Tibial artery (tissue), 4 donors: ENCODE data around the gene CA12.
"Not testable (repeated sequence)": the region's sequence is repeated elsewhere in the genome, so short reads cannot be mapped to it uniquely, and the experiment has no call there.

Source experiments
- DNase-seq, 2 donors: peaks; one replicate each; pipeline ENCODE4 v3.0.0-alpha.2; 2019
- H3K27ac ChIP-seq, 2 donors: fragments of 200-600 bp; sonication (generic) in 1 of 2; 1 replicate in 1 of 2; 2 replicates in 1 of 2; pipeline ENCODE4 v1.5.1; 2018 to 2019; ENCODE audit warnings: mild to moderate bottlenecking in 1 of 2
- H3K27me3 ChIP-seq, 2 donors: fragments of 200-600 bp; sonication (generic) in 1 of 2; one replicate each; pipeline versions ENCODE4 v1.5.1 to v1.6.0; 2016 to 2019
- H3K36me3 ChIP-seq, 3 donors: fragments of 200-600 bp; sonication (generic) in 2 of 3; one replicate each; pipeline ENCODE4 v1.5.1; 2016 to 2019; ENCODE audit warnings: mild to moderate bottlenecking in 2 of 3
- H3K4me1 ChIP-seq, 4 donors: fragments of 200-600 bp; sonication (generic) in 2 of 4; 1 replicate in 3 of 4; 2 replicates in 1 of 4; pipeline ENCODE4 v1.5.1; 2016 to 2019
- H3K4me3 ChIP-seq, 2 donors: fragments of 200-600 bp; sonication (generic) in 1 of 2; 1 replicate in 1 of 2; 2 replicates in 1 of 2; pipeline ENCODE4 v1.5.1; 2018 to 2019; ENCODE audit warnings: mild to moderate bottlenecking in 2 of 2
- H3K9me3 ChIP-seq, 3 donors: fragments of 200-600 bp; sonication (generic) in 1 of 3; one replicate each; pipeline ENCODE4 v1.5.1; 2016 to 2019
- intact Hi-C: fragments of 100-400 bp; cut with DNase I; formaldehyde crosslinking; loops from one replicate; pipeline ENCODE4 v1.15.0; 2023; ENCODE audit warnings: low total_unique reads
- TF ChIP-seq, protein P1 (sequence below), 2 experiments: fragments of 200-600 bp in 1 of 2; fragments of 450-650 bp in 1 of 2; IDR thresholded peaks; one replicate each; pipeline ENCODE4 v1.5.1; 2017 to 2019; ENCODE audit warnings: antibody characterized with exemption in 2 of 2, mild to moderate bottlenecking in 1 of 2, moderate library complexity in 1 of 2

CA12 gene

DNA sequence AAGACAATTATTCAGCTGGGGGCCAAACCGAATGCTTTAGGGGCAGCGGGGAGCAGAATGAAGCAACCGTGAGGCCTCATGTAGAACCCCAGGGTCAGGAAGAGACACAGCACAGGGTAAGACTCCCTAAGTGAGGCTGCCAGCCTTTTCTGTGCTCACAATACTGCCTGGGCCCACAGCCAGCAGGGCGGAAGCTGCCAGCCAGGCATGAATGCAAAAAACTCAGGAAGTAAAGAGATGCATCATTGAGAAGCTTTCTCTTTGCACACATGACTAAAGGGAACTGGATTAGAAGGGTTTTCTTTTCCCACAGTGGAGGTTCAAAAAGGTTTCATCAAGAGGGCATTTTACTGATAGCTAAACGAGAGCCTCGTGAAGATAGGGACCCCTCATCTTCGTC is 33.3 kb downstream of the CA12 start:
- TF ChIP-seq, protein P1, sequence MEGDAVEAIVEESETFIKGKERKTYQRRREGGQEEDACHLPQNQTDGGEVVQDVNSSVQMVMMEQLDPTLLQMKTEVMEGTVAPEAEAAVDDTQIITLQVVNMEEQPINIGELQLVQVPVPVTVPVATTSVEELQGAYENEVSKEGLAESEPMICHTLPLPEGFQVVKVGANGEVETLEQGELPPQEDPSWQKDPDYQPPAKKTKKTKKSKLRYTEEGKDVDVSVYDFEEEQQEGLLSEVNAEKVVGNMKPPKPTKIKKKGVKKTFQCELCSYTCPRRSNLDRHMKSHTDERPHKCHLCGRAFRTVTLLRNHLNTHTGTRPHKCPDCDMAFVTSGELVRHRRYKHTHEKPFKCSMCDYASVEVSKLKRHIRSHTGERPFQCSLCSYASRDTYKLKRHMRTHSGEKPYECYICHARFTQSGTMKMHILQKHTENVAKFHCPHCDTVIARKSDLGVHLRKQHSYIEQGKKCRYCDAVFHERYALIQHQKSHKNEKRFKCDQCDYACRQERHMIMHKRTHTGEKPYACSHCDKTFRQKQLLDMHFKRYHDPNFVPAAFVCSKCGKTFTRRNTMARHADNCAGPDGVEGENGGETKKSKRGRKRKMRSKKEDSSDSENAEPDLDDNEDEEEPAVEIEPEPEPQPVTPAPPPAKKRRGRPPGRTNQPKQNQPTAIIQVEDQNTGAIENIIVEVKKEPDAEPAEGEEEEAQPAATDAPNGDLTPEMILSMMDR (IDR thresholded peaks at IDR 0.05) = no peak
- DNase-seq = peak; percentile 66 to 81
- intact Hi-C loops = no loop called here
- Histone ChIP-seq H3K4me3 (no peak overlapping the region), H3K27ac (peak overlapping the region; percentile 14 to 33), H3K9me3 (no peaks in the 10 kb centered on the region), H3K27me3 (no peaks in the 10 kb centered on the region), H3K4me1 (peaks cover 0 to 35% (median 18%) of the 10 kb centered on the region in 4 donors), H3K36me3 (no peaks in the 10 kb centered on the region)

DNA sequence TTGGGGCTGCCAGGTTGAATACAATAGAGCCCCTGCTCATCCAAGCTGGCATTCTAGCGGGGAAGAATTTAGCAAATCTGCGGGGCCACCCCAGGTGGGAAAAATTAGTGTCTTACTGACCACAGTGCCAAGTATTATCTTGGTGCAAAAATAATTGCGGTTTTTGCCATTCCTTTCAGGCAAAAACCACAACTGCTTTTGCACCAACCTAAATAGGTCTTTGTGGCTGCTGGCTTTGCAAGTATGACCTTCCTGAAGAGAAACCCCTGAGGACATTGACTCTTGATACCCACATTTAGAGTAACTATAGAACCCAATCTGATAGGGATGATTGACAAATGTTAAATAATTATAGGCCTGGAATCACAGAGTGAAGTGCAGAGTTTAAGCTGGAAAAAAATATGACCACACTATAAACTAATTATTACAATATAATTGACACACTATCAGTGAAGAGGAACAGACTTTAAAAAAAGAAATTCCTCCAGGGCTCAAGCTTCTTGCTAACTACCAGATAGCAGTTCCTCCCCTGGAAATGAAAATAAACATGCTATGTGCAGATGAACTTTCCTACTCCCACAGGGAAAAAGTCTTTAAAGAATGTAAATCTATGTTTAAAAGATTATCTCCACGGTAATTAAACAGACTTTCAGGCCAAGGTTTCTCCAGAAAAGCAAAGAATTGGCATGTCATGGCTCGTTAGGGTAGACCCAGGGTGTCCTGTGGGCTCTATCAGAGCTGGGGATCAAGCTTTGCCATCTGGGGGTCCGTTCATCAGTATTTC is 34.4 kb downstream of the CA12 start:
- intact Hi-C loops = no loop called here
- H3K4me3 ChIP-seq = no peak overlapping the region
- H3K9me3 ChIP-seq = no peaks in the 10 kb centered on the region
- DNase-seq = no peak
- H3K4me1 ChIP-seq = peaks cover 0 to 35% (median 18%) of the 10 kb centered on the region in 4 donors
- TF ChIP-seq, protein P1 (IDR thresholded peaks at IDR 0.05) = no peak
- no peaks in the 10 kb centered on the region for H3K36me3 ChIP-seq
- no peak overlapping the region for H3K27ac ChIP-seq
- H3K27me3 ChIP-seq = no peaks in the 10 kb centered on the region

DNA sequence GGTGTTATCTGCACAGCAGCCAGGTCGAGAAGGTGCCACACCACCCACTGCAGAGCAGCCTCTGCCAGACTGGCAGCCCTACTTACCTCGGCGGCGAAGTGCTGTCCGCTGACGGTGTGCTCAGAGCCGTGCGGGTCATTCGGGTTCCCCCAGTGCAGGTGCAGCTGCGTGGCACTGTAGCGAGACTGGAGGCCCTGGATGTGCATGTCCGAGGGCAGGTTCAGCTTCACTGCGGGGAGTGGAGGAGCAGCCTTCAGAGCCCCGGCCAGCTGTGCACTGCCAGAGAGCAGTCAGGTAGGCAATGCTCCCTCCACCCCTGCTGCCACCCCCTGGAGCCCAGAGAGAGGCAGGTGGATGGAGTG is 36.3 kb downstream of the CA12 start:
- no peaks in the 10 kb centered on the region for H3K36me3 ChIP-seq
- no peak overlapping the region for H3K4me3 ChIP-seq
- H3K9me3 ChIP-seq = no peaks in the 10 kb centered on the region
- H3K4me1 ChIP-seq = peaks cover 0 to 31% (median 16%) of the 10 kb centered on the region in 4 donors
- intact Hi-C loops = no loop called here
- no peak for DNase-seq
- TF ChIP-seq, protein P1 (IDR thresholded peaks at IDR 0.05) = no peak
- H3K27me3 ChIP-seq = no peaks in the 10 kb centered on the region
- no peak overlapping the region for H3K27ac ChIP-seq

DNA sequence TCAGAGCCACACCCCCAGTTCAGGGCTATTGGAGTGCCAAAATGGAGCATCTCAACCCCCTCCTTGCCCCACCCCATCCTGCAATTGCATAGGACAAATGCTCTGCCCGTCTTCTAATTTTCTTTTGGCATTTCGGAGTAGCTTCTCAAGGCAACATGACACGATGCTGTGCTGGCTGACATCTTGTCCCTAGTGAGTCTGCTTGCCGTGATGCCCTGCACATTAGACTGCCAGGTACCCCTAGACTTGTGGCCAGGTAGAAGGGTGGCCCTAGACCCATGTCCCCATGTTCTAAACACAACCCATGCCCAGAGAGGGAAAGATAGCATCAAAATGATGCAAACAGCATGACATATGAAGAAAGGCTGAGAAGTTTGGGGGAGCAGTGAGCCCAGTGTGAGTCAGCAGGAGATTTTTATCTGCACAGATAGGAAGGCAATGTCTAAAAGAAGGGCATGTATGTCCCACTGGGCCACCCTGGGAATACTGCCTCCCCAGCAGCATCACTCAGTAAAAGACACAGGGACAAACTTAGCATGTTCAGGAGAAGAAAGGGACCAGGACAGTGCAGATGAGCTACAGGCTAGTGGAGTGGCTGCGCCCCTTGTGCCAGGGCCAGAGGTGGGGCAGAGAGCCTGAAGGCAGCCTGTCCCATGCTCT is 36.8 kb downstream of the CA12 start:
- Histone ChIP-seq H3K9me3 (no peaks in the 10 kb centered on the region), H3K36me3 (no peaks in the 10 kb centered on the region), H3K4me1 (peaks cover 0 to 26% (median 13%) of the 10 kb centered on the region in 4 donors), H3K27ac (no peak overlapping the region), H3K4me3 (no peak overlapping the region), H3K27me3 (no peaks in the 10 kb centered on the region)
- intact Hi-C loops = no loop called here
- TF ChIP-seq, protein P1 (IDR thresholded peaks at IDR 0.05) = no peak
- DNase-seq = no peak

DNA sequence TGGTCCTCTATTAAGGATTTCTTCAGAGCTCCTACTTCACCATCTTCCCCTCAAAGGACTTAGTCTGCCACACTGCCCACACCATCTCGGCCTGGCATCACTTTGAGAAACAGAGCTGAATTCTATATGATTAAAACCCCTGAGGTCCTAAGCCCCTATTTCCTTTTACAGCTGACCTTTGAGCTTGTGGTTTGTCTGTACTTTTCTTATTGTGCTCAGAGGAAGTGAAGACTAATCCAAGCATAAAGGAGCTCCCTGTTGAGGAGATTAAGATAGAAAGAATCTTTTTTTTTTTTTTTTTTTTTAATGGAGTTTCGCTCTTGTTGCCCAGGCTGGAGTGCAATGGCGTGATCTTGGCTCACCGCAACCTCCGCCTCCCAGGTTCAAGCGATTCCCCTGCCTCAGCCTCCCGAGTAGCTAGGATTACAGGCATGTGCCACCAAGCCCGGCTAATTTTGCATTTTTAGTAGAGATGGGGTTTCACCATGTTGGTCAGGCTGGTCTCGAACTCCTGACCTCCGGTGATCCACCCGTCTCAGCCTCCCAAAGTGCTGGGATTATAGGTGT is 38.6 kb downstream of the CA12 start:
- intact Hi-C loops, H3K9me3 ChIP-seq, H3K36me3 ChIP-seq, H3K27ac ChIP-seq, H3K4me3 ChIP-seq, DNase-seq, H3K27me3 ChIP-seq: not testable (repeated sequence)
- peaks cover 0 to 12% (median 1%) of the 10 kb centered on the region in 4 donors for H3K4me1 ChIP-seq

DNA sequence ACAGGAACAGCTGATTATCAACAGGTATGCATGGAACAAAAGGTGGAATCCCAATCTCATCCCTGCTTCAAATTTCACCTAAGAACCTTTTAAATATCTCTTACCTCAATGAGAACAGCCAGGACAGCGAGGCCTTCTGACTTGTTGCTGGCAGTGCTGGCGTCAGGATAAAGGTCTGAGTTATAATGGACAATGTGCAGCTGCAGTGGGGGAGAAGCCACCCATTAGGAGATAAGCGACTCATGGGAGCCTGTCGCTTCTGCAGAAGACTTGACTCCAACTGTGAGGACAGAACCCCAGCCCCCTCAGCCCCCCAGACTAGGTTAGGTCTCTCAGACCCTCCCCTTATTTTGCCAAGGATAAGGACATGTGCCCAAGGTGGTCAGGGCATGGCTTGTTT is 39.7 kb downstream of the CA12 start:
- TF ChIP-seq, protein P1 (IDR thresholded peaks at IDR 0.05) = no peak
- Histone ChIP-seq H3K4me3 (no peak overlapping the region), H3K27ac (no peak overlapping the region), H3K4me1 (peaks cover 0 to 2% (median 0%) of the 10 kb centered on the region in 4 donors), H3K9me3 (no peaks in the 10 kb centered on the region), H3K27me3 (no peaks in the 10 kb centered on the region), H3K36me3 (no peaks in the 10 kb centered on the region)
- intact Hi-C loops = no loop called here
- DNase-seq = no peak
